ENCODE measurements around the gene HMGCL. TPM values are rescaled to one million over a fixed set of nuclear protein-coding genes. Genes with fewer than 3 reads are reported as not detected.

HMGCL gene
- total and polyA plus RNA-seq, 2 of the 13 experiments (the other 11 are each of a cell fraction or from before 2014, with no cell fraction given), result 21.3 to 41.4 TPM

- 0 out of 2 replicates have a peak, but pooled peaks have one; percentile 56 for TF ChIP-seq ZNF749 (CRISPR knock-in tag; IDR thresholded peaks at IDR 0.05; ENCODE audit: borderline replicate concordance)
- 0 out of 2 replicates have a peak, but pooled peaks have one; percentile 68 for TF ChIP-seq ZFP36L1 (CRISPR knock-in tag; IDR thresholded peaks at IDR 0.05)
- TF ChIP-seq AGO1 (IDR thresholded peaks at IDR 0.05; ENCODE audit: low read depth, low read length, poor library complexity, severe bottlenecking), result peak; percentile 47
- TF ChIP-seq ZNF142 (CRISPR knock-in tag; IDR thresholded peaks at IDR 0.05), result no peak; the same call in none of the 2 replicates
- no peak for TF ChIP-seq ZFP41 (CRISPR knock-in tag; IDR thresholded peaks at IDR 0.05; ENCODE audit: borderline replicate concordance)
- TF ChIP-seq PHF20 (CRISPR knock-in tag; IDR thresholded peaks at IDR 0.05), result peak; percentile 85
- TF ChIP-seq JUNB (CRISPR knock-in tag; IDR thresholded peaks at IDR 0.05; ENCODE audit: borderline replicate concordance), result no peak
- no peak for TF ChIP-seq ARNT (IDR thresholded peaks at IDR 0.05)
- TF ChIP-seq NCOA5 (CRISPR knock-in tag; IDR thresholded peaks at IDR 0.05), result no peak
- no peak for TF ChIP-seq NR2F6 (IDR thresholded peaks at IDR 0.05)
- TF ChIP-seq NR2F6 (CRISPR knock-in tag; IDR thresholded peaks at IDR 0.05), result no peak; the same call in 1 of the 2 replicates
- no peak for TF ChIP-seq ZNF296 (CRISPR knock-in tag; conservative IDR thresholded peaks at IDR 0.05)
- TF ChIP-seq BATF2 (CRISPR knock-in tag; IDR thresholded peaks at IDR 0.05), result no peak
- no peak for TF ChIP-seq ZNF292 (CRISPR knock-in tag; IDR thresholded peaks at IDR 0.05; ENCODE audit: borderline replicate concordance, low read depth)
- TF ChIP-seq CBX1 (IDR thresholded peaks at IDR 0.05; ENCODE audit: low read depth), result peak; percentile 76
- TF ChIP-seq ZMAT3 (CRISPR knock-in tag; conservative IDR thresholded peaks at IDR 0.05), result peak; percentile 77; the same call in 1 of the 2 replicates
- TF ChIP-seq ZFP62 (CRISPR knock-in tag; IDR thresholded peaks at IDR 0.05), result no peak
- 0 out of 2 replicates have a peak, but pooled peaks have one; percentile 40 for TF ChIP-seq RERE (CRISPR knock-in tag; IDR thresholded peaks at IDR 0.05; ENCODE audit: low read depth)
- peak; percentile 95 for TF ChIP-seq HOXA3 (CRISPR knock-in tag; IDR thresholded peaks at IDR 0.05)
These were observed at the start of gene HMGCL (continued) for GRCh38 chr1:23825076-23825761.
